Colonic mucosa (tissue), 4 donors: ENCODE data around the gene GARNL3. TPM values are rescaled to one million over a fixed set of nuclear protein-coding genes. Genes with fewer than 3 reads are reported as not detected.

Experiments used
- DNase-seq: peaks from one replicate; pipeline ENCODE4 v3.0.0-alpha.2; 2020
- H3K27ac ChIP-seq: fragments of 200-600 bp; one replicate; pipeline ENCODE4 v1.8.0; 2021
- H3K27me3 ChIP-seq: fragments of 200-600 bp; one replicate; pipeline ENCODE4 v1.8.0; 2021
- H3K36me3 ChIP-seq: fragments of 200-600 bp; one replicate; pipeline ENCODE4 v1.8.0; 2021
- H3K4me1 ChIP-seq: fragments of 200-600 bp; one replicate; pipeline ENCODE4 v1.8.0; 2021; ENCODE audit warnings: mild to moderate bottlenecking
- H3K4me3 ChIP-seq: fragments of 200-600 bp; one replicate; pipeline ENCODE4 v1.8.0; 2021
- H3K9ac ChIP-seq, 2 donors: one replicate each; pipeline ENCODE4 v1.7.0; 2013; ENCODE audit warnings: control low read depth in 2 of 2, low read depth in 2 of 2, low read length in 2 of 2
- H3K9me3 ChIP-seq: fragments of 200-600 bp; one replicate; pipeline ENCODE4 v1.8.0; 2021
- CTCF ChIP-seq: fragments of 200-600 bp; IDR thresholded peaks from one replicate; pipeline ENCODE4 v1.8.0; 2022; ENCODE audit warnings: antibody characterized with exemption, mild to moderate bottlenecking
- intact Hi-C: fragments of 100-400 bp; cut with DNase I; formaldehyde crosslinking; loops from one replicate; pipeline ENCODE4 v1.14.1; 2022
- total RNA-seq, 2 donors: library from RNA; stranded (reverse); fragmentation: NEBNext Ultra II Directional in 1 of 2; extraction: Animal tissue kit (Norgen Biotek cat#: 25700) in 1 of 2; gene quantifications; one replicate each; pipeline ENCODE4 v1.2.1, GENCODE V29; 2021
- donor health status: healthy.
- donor health status: DM: no; HTN: no; CAD: no.
- donor health status: DM: no; HTN: no; CAD: no.

Gene GARNL3
- total RNA-seq, 2 donors from 2014 or later = 4.1 to 5.1 TPM

GRCh38 chr9:127309715-127310114, 45.1 kb downstream of the GARNL3 start:
- no peak overlapping the region for H3K27ac ChIP-seq
- intact Hi-C loops = no loop called here
- no peak for TF ChIP-seq CTCF
- no peak for DNase-seq
- no peak overlapping the region for H3K9ac ChIP-seq
- H3K4me3 ChIP-seq = no peak overlapping the region
- H3K36me3 ChIP-seq = no peaks in the 10 kb centered on the region
- H3K9me3 ChIP-seq = no peaks in the 10 kb centered on the region
- no peaks in the 10 kb centered on the region for H3K27me3 ChIP-seq
- no peaks in the 10 kb centered on the region for H3K4me1 ChIP-seq

DNA sequence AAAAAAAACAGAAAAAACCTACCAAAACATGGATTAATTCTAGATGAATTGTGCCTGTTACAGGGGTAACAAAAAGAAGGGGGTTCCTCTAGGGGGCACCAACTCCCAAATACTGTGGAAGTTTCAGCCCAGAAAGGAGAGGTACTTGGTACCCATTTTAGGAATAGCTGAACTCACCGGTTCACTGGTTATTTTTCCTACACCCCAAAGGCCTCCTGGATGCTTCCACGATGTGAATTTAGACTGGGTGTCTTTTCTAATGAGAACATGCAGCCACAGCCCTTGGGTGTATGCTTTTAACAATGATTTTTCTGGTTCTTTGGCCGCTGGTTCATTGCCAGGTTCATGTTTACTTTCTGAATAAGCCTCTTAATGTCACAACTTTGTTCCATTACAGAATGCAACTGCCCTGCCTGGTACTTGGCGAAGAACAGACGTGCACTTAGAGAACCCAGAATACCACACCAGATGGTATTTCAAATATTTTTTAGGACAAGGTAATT, 46.7 kb downstream of the GARNL3 start:
- no peaks in the 10 kb centered on the region for H3K9me3 ChIP-seq
- peak overlapping the region in 1 of 2 donors; percentile 0 for H3K9ac ChIP-seq
- H3K4me1 ChIP-seq = no peaks in the 10 kb centered on the region
- H3K27me3 ChIP-seq = no peaks in the 10 kb centered on the region
- no peak for TF ChIP-seq CTCF
- no peak overlapping the region for H3K4me3 ChIP-seq
- H3K36me3 ChIP-seq = no peaks in the 10 kb centered on the region
- intact Hi-C loops = no loop called here
- H3K27ac ChIP-seq = no peak overlapping the region
- DNase-seq = peak; percentile 64

DNA sequence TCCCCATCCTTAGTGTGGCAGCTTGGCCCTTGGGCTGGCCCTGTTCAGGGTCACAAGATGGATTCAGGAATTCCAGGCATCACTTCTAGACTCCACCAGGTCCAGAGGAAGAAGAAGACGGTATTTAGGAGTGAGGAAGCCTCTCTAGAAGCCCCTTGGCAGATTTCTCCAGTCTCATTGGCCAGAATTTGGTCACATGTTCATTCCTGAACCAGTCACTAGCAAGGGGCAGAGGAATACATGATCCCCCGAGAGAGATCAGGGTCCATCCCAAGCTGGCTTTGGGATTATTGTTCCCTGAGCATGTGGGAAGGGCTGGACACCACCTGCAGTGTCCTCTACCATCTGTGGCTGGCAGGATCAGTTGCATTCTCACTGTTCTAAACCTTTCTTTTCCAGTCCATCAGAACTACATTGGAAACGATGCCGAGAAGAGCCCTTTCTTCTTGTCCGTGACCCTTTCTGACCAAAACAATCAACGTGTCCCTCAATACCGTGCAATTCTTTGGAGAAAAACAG, 48.5 kb downstream of the GARNL3 start:
- TF ChIP-seq CTCF = no peak
- no peak overlapping the region for H3K9ac ChIP-seq
- H3K36me3 ChIP-seq = no peaks in the 10 kb centered on the region
- no peaks in the 10 kb centered on the region for H3K27me3 ChIP-seq
- no peak overlapping the region for H3K4me3 ChIP-seq
- H3K9me3 ChIP-seq = no peaks in the 10 kb centered on the region
- no peaks in the 10 kb centered on the region for H3K4me1 ChIP-seq
- DNase-seq = no peak
- no peak overlapping the region for H3K27ac ChIP-seq
- intact Hi-C loops = no loop called here

DNA sequence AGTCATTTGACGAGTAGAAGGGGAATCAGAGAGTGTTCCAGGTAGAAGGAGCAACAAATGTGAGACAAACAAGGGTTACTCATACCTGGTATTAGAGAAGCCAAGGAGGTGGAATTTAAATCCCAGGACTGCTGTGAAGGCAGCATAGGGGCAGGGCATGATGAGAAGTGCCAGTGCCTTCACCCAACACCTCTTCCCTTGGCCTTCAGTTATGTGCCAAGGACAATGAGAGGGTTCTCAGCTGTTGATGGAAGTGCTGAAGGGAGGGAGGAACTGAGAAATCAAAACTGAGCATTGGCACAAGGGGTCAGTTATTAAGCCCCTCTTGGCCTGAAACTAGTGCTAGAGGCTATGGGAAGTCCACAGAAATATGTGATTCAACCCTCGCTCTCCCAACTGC, 50.3 kb downstream of the GARNL3 start:
- no peaks in the 10 kb centered on the region for H3K36me3 ChIP-seq
- no peak overlapping the region for H3K4me3 ChIP-seq
- no peaks in the 10 kb centered on the region for H3K9me3 ChIP-seq
- no peak overlapping the region for H3K9ac ChIP-seq
- no peaks in the 10 kb centered on the region for H3K4me1 ChIP-seq
- H3K27me3 ChIP-seq = no peaks in the 10 kb centered on the region
- TF ChIP-seq CTCF = no peak
- H3K27ac ChIP-seq = no peak overlapping the region
- no peak for DNase-seq
- intact Hi-C loops = no loop called here

DNA sequence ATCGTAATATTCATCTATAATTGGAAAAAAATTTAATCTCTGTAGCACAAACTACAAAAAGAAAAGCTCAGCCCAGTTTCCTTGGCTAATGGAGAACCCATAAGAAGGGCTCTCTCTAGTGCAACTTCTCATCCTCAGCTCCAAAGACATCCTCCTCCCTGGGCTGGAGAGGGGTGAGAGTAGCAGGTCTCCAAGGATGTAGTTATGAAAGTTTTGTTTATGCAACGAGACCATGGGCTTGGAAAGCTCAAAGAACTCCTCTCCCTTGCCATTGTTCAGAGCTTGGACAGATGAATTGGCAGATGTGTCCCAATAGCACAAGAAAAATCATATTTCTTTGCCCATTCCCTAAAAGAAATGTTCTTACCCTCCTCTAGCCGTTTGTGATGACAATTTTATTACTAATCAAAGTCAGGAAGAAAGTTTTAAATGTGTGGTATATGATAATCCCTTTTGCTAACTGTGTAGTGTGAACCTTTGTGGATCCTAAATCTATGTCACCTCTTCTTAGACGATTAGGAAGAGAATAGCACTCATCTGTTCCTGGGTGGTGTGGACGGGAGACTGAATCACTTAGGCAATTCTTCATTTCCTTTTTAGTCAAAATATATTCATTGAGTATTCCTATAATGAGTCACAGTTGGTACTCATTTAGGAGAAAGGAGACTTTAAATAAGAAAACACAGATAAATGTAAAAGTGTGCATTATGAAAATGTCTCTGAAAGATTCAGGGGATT, 52.2 kb downstream of the GARNL3 start:
- Histone ChIP-seq H3K36me3 (no peaks in the 10 kb centered on the region), H3K9me3 (no peaks in the 10 kb centered on the region), H3K27me3 (no peaks in the 10 kb centered on the region), H3K27ac (no peak overlapping the region), H3K4me1 (no peaks in the 10 kb centered on the region), H3K9ac (no peak overlapping the region), H3K4me3 (no peak overlapping the region)
- TF ChIP-seq CTCF = no peak
- intact Hi-C loops = no loop called here
- DNase-seq = no peak
